HepG2 (cell line): Measurements from ENCODE around the gene TRAF5. TPM values are rescaled to one million over a fixed set of nuclear protein-coding genes. Genes with fewer than 3 reads are reported as not detected.

Experiments
- ATAC-seq: fragments of 200-7000 bp; cut with Tn5 transposase; 3 replicates; pipeline ENCODE4 v1.9.1; 2020; ENCODE audit warnings: mild to moderate bottlenecking, moderate library complexity
- BruUV-seq: library from RNA; stranded (reverse); fragments of 400-500 nt; replicated peaks from 2 replicates; lab custom pipeline; 2021; lab: Mats Ljungman, UMichigan
- CTCF ChIA-PET: fragments of 300-600 bp; formaldehyde crosslinking; extraction: SDS; loops from one replicate; lab custom pipeline; 2021; ENCODE audit warnings: low total read pairs, inconsistent platforms, low intra/inter-chr PET ratio; lab: Yijun Ruan, JAX
- POLR2A ChIA-PET: fragments of 350-600 bp; sonication (Branson Sonifier 250); formaldehyde crosslinking; loops from one replicate; lab custom pipeline; 2020; ENCODE audit warnings: antibody characterized with exemption, inconsistent platforms; lab: Yijun Ruan, JAX
- DNase-seq: peaks from one replicate; pipeline ENCODE4 v3.0.0-alpha.2; 2015; ENCODE audit warnings: low spot score
- FAIRE-seq: peaks from 3 replicates; lab custom pipeline; 2011; peaks lifted over from hg19 to GRCh38; lab: Jason Lieb, UNC
- H2AFZ ChIP-seq: one replicate; pipeline ENCODE4 v1.6.1; 2011; ENCODE audit warnings: low read length, inconsistent platforms
- H3K27ac ChIP-seq: fragments of 300-600 bp; 3 replicates; pipeline ENCODE4 v1.8.0; 2011; ENCODE audit warnings: mixed run types, mild to moderate bottlenecking, mixed read lengths, low read length, inconsistent platforms; ENCODE audit not compliant: insufficient read depth; ENCODE audit errors: extremely low read length
- H3K27me3 ChIP-seq, 2 experiments: fragments of 200-600 bp in 1 of 2; 2 replicates in 1 of 2; 3 replicates in 1 of 2; pipeline versions ENCODE4 v1.6.0 to v1.8.0; 2011; ENCODE audit warnings: low read length in 2 of 2, mild to moderate bottlenecking in 2 of 2, moderate library complexity in 2 of 2, inconsistent platforms in 1 of 2; ENCODE audit not compliant: insufficient read depth in 2 of 2, control insufficient read depth in 1 of 2
- H3K36me3 ChIP-seq, 2 experiments: fragments of 200-600 bp in 1 of 2; replicated peaks in 1 of 2; 2 replicates in 1 of 2; 3 replicates in 1 of 2; pipeline versions ENCODE4 v1.5.1 to v1.8.0; 2011; ENCODE audit warnings: low read length in 2 of 2, inconsistent platforms in 1 of 2; ENCODE audit not compliant: insufficient read depth in 2 of 2, control insufficient read depth in 1 of 2
- H3K4me1 ChIP-seq: 2 replicates; pipeline ENCODE4 v1.5.1; 2012; ENCODE audit warnings: low read length, inconsistent platforms; ENCODE audit not compliant: insufficient read depth
- H3K4me2 ChIP-seq: 2 replicates; pipeline ENCODE4 v1.6.0; 2011; ENCODE audit warnings: low read depth, low read length, inconsistent platforms
- H3K4me3 ChIP-seq, 3 experiments: fragments of 200-600 bp in 1 of 3; sonication (generic), shearing (Covaris generic) in 1 of 3; replicated peaks in 1 of 3; 2 replicates each; pipeline ENCODE4 v1.5.1; 2011 to 2016; ENCODE audit warnings: low read length in 3 of 3, inconsistent platforms in 2 of 3, low read depth in 2 of 3, mild to moderate bottlenecking in 2 of 3, control low read depth in 1 of 3, mixed read lengths in 1 of 3; ENCODE audit not compliant: insufficient read depth in 1 of 3
- H3K79me2 ChIP-seq: one replicate; pipeline ENCODE4 v1.6.1; 2011; ENCODE audit warnings: low read length, inconsistent platforms; ENCODE audit not compliant: insufficient read depth
- H3K9ac ChIP-seq: 2 replicates; pipeline ENCODE4 v1.6.0; 2011; ENCODE audit warnings: mild to moderate bottlenecking, low read depth, low read length, inconsistent platforms; ENCODE audit not compliant: insufficient read depth
- H3K9me3 ChIP-seq: 2 replicates; pipeline ENCODE4 v1.5.1; 2012; ENCODE audit warnings: mild to moderate bottlenecking, low read length
- H4K20me1 ChIP-seq: 2 replicates; pipeline ENCODE4 v1.6.0; 2011; ENCODE audit warnings: inconsistent platforms, mild to moderate bottlenecking, low read length, moderate library complexity; ENCODE audit not compliant: insufficient read depth
- FOXC1 ChIP-seq: sonication (generic); formaldehyde crosslinking; IDR thresholded peaks from 2 replicates; pipeline ENCODE4 v1.8.0; 2022; ENCODE audit warnings: mild to moderate bottlenecking, missing genetic modification reagents, borderline replicate concordance
- GATAD1 ChIP-seq: IDR thresholded peaks from 2 replicates; pipeline ENCODE4 v1.6.1; 2016; ENCODE audit warnings: missing genetic modification reagents, missing compliant biosample characterization
- GTF3A ChIP-seq: sonication (generic); formaldehyde crosslinking; conservative IDR thresholded peaks from 2 replicates; pipeline ENCODE4 v1.4.0; 2020; ENCODE audit warnings: mild to moderate bottlenecking, missing genetic modification reagents
- IRF9 ChIP-seq: sonication (generic); formaldehyde crosslinking; IDR thresholded peaks from 2 replicates; pipeline ENCODE4 v1.8.0; 2022; ENCODE audit warnings: missing genetic modification reagents, mild to moderate bottlenecking, borderline replicate concordance
- NAIF1 ChIP-seq: sonication (generic); formaldehyde crosslinking; IDR thresholded peaks from 2 replicates; pipeline ENCODE4 v1.5.0; 2020; ENCODE audit warnings: mild to moderate bottlenecking, missing genetic modification reagents, borderline replicate concordance
- PRDM15 ChIP-seq: sonication (generic); formaldehyde crosslinking; IDR thresholded peaks from 2 replicates; pipeline ENCODE4 v1.4.0; 2020; ENCODE audit warnings: missing genetic modification reagents
- PRPF4 ChIP-seq: fragments of 200-400 bp; formaldehyde crosslinking; IDR thresholded peaks from 2 replicates; pipeline ENCODE4 v1.6.1; 2016; ENCODE audit warnings: low read length, low read depth; ENCODE audit not compliant: poor library complexity, severe bottlenecking
- TGIF2 ChIP-seq: IDR thresholded peaks from 2 replicates; pipeline ENCODE4 v1.6.1; 2016; ENCODE audit warnings: control low read depth, missing compliant biosample characterization
- WIZ ChIP-seq: sonication (generic); formaldehyde crosslinking; IDR thresholded peaks from 2 replicates; pipeline ENCODE4 v1.5.1; 2020; ENCODE audit warnings: mild to moderate bottlenecking, missing genetic modification reagents
- ZNF552 ChIP-seq: sonication (generic); formaldehyde crosslinking; IDR thresholded peaks from 2 replicates; pipeline ENCODE4 v1.9.0; 2022; ENCODE audit warnings: missing genetic modification reagents, mild to moderate bottlenecking, borderline replicate concordance
- ZNF75D ChIP-seq: sonication (generic); formaldehyde crosslinking; IDR thresholded peaks from 2 replicates; pipeline ENCODE4 v1.8.1; 2023; ENCODE audit warnings: missing genetic modification reagents, mild to moderate bottlenecking, borderline replicate concordance
- ZSCAN31 ChIP-seq: sonication (generic); formaldehyde crosslinking; IDR thresholded peaks from 2 replicates; pipeline ENCODE4 v1.5.0; 2020; ENCODE audit warnings: low read depth, mild to moderate bottlenecking, missing genetic modification reagents
- ZZZ3 ChIP-seq: sonication (generic); formaldehyde crosslinking; IDR thresholded peaks from 2 replicates; pipeline ENCODE4 v1.4.0; 2020; ENCODE audit warnings: missing genetic modification reagents, mild to moderate bottlenecking, borderline replicate concordance
- WGBS: methylation state at CpG from one replicate; pipeline ENCODE4 v1.1.6; 2017; ENCODE audit warnings: low lambda C conversion rate; 5-methylcytosine and 5-hydroxymethylcytosine counted together
- in situ Hi-C: cut with HindIII; loops from 2 replicates; pipeline ENCODE4 v1.10.0; 2017; ENCODE audit warnings: low pct_unique_long_range_greater_than_20kb; ENCODE audit not compliant: extremely low pct_ligation_motif_present
- intact Hi-C: fragments of 100-400 bp; cut with micrococcal nuclease; formaldehyde crosslinking; loops from one replicate; pipeline ENCODE4 v1.10.0; 2022; ENCODE audit not compliant: unreplicated experiment
- polyA plus RNA-seq, 8 experiments: library from polyadenylated mRNA; depleted of rRNA in 3 of 8; stranded (reverse) in 7 of 8; unstranded in 1 of 8; fragments of >200 nt; fragmentation: Illumina TruSeq in 4 of 8; extraction: Trizol in 4 of 8; gene quantifications; 2 replicates each; pipeline versions ENCODE4 v1.2.1 to v1.2.3, GENCODE V29; 2011 to 2016; ENCODE audit warnings: low read depth in 4 of 8, missing spikeins in 1 of 8, mixed read lengths in 1 of 8; ENCODE audit not compliant: insufficient read depth in 1 of 8
- total RNA-seq, 5 experiments: library from RNA; depleted of rRNA; stranded (reverse); fragments of >200 nt; fragmentation: Illumina TruSeq; extraction: Trizol; gene quantifications; 2 replicates each; pipeline ENCODE4 v1.2.3, GENCODE V29; 2016; ENCODE audit warnings: low read depth in 1 of 5
- TF ChIP-seq, protein P1 (sequence below): sonication (generic); formaldehyde crosslinking; IDR thresholded peaks from 2 replicates; pipeline ENCODE4 v1.8.1; 2022; ENCODE audit warnings: mild to moderate bottlenecking, missing genetic modification reagents
- TF ChIP-seq, protein P2 (sequence below): sonication (generic); formaldehyde crosslinking; IDR thresholded peaks from 2 replicates; pipeline ENCODE4 v1.4.0; 2020; ENCODE audit warnings: missing genetic modification reagents; ENCODE audit errors: not compliant biosample characterization

Gene TRAF5
- total and polyA plus RNA-seq, 2 of the 13 experiments (the other 11 are each of a cell fraction or from before 2014, with no cell fraction given), result 0.27 to 1.6 TPM

GRCh38 chr1:211292411-211292810 lies 34.2 kb upstream of the TRAF5 start:
- Histone ChIP-seq H3K27ac (no peak overlapping the region), H3K4me3 (no peak overlapping the region), H4K20me1 (peaks cover 3% of the 10 kb centered on the region; the same call in 1 of the 2 replicates), H3K4me1 (no peaks in the 10 kb centered on the region), H3K4me2 (no peak overlapping the region), H3K36me3 (peaks cover 9 to 63% of the 10 kb centered on the region in 2 experiments), H3K9ac (no peak overlapping the region), H3K79me2 (no peaks in the 10 kb centered on the region), H3K9me3 (no peaks in the 10 kb centered on the region), H2AFZ (no peak overlapping the region), H3K27me3 (no peaks in the 10 kb centered on the region)
- no TSS peak for BruUV-seq
- ATAC-seq (no peak), DNase-seq (no peak), FAIRE-seq (no peak)
- ChIA-PET POLR2A (no interaction called here), CTCF (no interaction called here)
- in situ Hi-C loops (no loop called here), intact Hi-C loops (no loop called here)
- TF ChIP-seq PRPF4 (no peak), ZNF552 (CRISPR knock-in tag) (no peak), WIZ (CRISPR knock-in tag) (no peak), IRF9 (CRISPR knock-in tag) (no peak), GATAD1 (CRISPR knock-in tag) (no peak), ZSCAN31 (CRISPR knock-in tag) (no peak), ZNF75D (CRISPR knock-in tag) (no peak), TGIF2 (no peak), FOXC1 (no peak), GTF3A (CRISPR knock-in tag) (no peak), NAIF1 (CRISPR knock-in tag) (no peak), PRDM15 (CRISPR knock-in tag) (no peak), ZZZ3 (CRISPR knock-in tag) (no peak)
- TF ChIP-seq, protein P1, sequence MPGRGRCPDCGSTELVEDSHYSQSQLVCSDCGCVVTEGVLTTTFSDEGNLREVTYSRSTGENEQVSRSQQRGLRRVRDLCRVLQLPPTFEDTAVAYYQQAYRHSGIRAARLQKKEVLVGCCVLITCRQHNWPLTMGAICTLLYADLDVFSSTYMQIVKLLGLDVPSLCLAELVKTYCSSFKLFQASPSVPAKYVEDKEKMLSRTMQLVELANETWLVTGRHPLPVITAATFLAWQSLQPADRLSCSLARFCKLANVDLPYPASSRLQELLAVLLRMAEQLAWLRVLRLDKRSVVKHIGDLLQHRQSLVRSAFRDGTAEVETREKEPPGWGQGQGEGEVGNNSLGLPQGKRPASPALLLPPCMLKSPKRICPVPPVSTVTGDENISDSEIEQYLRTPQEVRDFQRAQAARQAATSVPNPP (CRISPR knock-in tag), result no peak
- TF ChIP-seq, protein P2, sequence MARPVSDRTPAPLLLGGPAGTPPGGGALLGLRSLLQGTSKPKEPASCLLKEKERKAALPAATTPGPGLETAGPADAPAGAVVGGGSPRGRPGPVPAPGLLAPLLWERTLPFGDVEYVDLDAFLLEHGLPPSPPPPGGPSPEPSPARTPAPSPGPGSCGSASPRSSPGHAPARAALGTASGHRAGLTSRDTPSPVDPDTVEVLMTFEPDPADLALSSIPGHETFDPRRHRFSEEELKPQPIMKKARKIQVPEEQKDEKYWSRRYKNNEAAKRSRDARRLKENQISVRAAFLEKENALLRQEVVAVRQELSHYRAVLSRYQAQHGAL, result no peak
- 96% methylated on average over 2 of the region's 2 CpGs for WGBS
